ENCODE results near the gene G6PD. TPM values are rescaled to one million over a fixed set of nuclear protein-coding genes. Genes with fewer than 3 reads are reported as not detected.

G6PD gene
- total and polyA plus RNA-seq, 2 of the 8 experiments (the other 6 are each of a cell fraction or from before 2014, with no cell fraction given), result 47.3 to 55.1 TPM

- TF ChIP-seq CHD7 (IDR thresholded peaks at IDR 0.05; ENCODE audit: insufficient replicate concordance, low read length) (no peak), CBX5 (IDR thresholded peaks at IDR 0.05; ENCODE audit: low read depth, low read length) (no peak), HDAC2 (IDR thresholded peaks at IDR 0.05; ENCODE audit: borderline replicate concordance in 1 of 2, low read depth in 2 of 2, low read length in 2 of 2) (no peak)
Observed at GRCh38 chrX:154489182-154489581, 57.5 kb downstream of the G6PD start (continued).

Measured in H1 (cell line).